ENCODE results near the gene AKT3. TPM values are rescaled to one million over a fixed set of nuclear protein-coding genes. Genes with fewer than 3 reads are reported as not detected.

The AKT3 gene
- total RNA-seq, 1 donor from 2014 or later: 107 TPM

DNA sequence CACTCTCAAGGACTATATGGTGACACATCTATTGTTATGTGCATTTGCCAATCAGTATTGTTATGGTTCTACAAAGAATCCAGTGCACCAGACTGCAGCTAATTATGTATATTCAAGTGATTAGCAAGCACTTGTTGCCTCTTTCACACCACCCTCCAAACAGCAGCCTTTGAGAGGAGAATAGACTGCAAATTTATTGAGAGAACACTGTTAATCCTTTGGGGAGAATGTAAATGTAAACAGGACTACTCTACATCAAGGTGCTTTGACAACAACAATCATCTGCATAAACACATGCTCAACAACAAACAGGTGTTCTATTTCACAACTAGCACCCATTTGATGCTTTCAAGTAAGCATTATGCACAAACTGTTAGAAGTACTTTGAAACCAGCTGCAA lies 117.4 kb downstream of the AKT3 start:
- H3K9me3 Mint-ChIP-seq (ENCODE audit: unreplicated experiment): no peaks in the 10 kb centered on the region
- H3K27me3 Mint-ChIP-seq (ENCODE audit: unreplicated experiment): no peaks in the 10 kb centered on the region
- no peak overlapping the region for H3K27ac Mint-ChIP-seq (ENCODE audit: unreplicated experiment)
- peaks cover 7% of the 10 kb centered on the region for H3K36me3 Mint-ChIP-seq (ENCODE audit: unreplicated experiment)
- H3K4me3 Mint-ChIP-seq (ENCODE audit: unreplicated experiment): no peak overlapping the region
- DNase-seq (ENCODE audit: extremely low spot score, unreplicated experiment): no peak
- TF ChIP-seq, protein P1, sequence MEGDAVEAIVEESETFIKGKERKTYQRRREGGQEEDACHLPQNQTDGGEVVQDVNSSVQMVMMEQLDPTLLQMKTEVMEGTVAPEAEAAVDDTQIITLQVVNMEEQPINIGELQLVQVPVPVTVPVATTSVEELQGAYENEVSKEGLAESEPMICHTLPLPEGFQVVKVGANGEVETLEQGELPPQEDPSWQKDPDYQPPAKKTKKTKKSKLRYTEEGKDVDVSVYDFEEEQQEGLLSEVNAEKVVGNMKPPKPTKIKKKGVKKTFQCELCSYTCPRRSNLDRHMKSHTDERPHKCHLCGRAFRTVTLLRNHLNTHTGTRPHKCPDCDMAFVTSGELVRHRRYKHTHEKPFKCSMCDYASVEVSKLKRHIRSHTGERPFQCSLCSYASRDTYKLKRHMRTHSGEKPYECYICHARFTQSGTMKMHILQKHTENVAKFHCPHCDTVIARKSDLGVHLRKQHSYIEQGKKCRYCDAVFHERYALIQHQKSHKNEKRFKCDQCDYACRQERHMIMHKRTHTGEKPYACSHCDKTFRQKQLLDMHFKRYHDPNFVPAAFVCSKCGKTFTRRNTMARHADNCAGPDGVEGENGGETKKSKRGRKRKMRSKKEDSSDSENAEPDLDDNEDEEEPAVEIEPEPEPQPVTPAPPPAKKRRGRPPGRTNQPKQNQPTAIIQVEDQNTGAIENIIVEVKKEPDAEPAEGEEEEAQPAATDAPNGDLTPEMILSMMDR (IDR thresholded peaks at IDR 0.05): no peak
- peaks cover 11% of the 10 kb centered on the region for H3K4me1 Mint-ChIP-seq (ENCODE audit: unreplicated experiment)

DNA sequence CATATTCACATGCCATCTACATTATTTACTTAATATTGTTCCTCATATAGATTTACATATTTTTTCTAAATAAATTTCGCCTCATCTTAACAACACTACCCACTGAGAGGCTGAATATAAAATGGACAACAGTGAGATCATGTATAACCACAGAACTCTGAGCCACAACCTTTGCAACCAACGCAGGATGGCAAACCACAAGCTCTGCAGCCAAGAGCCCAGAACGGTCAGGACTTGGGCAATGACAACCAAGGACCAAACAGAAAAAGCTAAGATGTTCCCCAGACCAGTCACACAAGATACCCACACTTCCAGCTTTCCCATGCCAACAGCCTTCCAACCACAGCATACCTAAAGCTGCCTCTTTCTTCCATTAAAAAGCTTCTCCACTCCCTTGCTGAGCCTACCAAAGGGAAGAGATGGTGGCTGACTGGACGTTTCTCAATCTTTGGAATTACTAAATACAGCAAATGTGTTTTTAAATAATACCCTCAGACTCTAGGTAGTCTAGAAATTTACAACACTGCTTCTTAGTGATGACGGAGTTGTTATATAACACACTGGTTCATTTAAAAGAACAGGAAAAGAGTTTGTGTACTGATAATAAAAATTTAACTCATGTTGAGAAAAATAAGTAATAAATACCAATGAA lies 117.9 kb downstream of the AKT3 start:
- Mint-ChIP-seq H3K36me3 (ENCODE audit: unreplicated experiment) (peaks cover 7% of the 10 kb centered on the region), H3K27ac (ENCODE audit: unreplicated experiment) (no peak overlapping the region), H3K27me3 (ENCODE audit: unreplicated experiment) (no peaks in the 10 kb centered on the region), H3K9me3 (ENCODE audit: unreplicated experiment) (no peaks in the 10 kb centered on the region), H3K4me1 (ENCODE audit: unreplicated experiment) (peaks cover 10% of the 10 kb centered on the region), H3K4me3 (ENCODE audit: unreplicated experiment) (no peak overlapping the region)
- TF ChIP-seq, protein P1 (IDR thresholded peaks at IDR 0.05): no peak
- no peak for DNase-seq (ENCODE audit: extremely low spot score, unreplicated experiment)

DNA sequence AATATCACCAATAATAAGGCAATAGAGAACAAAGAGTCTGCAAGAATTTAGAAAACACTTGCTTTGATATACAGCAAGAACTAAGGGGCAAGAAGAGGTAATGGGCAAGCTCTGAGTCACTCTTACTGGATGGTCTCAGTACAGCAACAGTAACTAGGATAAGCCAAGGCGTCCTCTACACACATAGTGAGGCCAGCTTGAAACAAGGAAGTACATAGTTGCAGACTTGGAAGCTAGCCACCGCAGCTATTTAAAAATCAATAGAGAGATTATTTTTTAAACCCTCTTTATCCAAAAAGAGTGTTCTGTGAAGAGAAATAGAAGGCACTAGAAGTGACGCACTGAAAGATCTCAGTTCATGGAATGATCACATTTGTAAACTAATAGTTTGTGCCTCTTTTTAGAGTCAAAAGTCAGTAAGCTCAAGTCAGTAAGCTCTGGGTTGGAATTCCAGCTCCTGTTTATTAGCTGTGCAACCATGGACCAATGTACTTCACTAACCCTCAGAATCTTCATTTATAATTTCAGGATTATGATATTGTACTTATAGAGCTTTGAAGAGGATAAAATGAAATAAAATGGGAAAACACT lies 118.6 kb downstream of the AKT3 start:
- H3K9me3 Mint-ChIP-seq (ENCODE audit: unreplicated experiment): no peaks in the 10 kb centered on the region
- no peak overlapping the region for H3K27ac Mint-ChIP-seq (ENCODE audit: unreplicated experiment)
- H3K36me3 Mint-ChIP-seq (ENCODE audit: unreplicated experiment): peaks cover 7% of the 10 kb centered on the region
- no peak overlapping the region for H3K4me3 Mint-ChIP-seq (ENCODE audit: unreplicated experiment)
- DNase-seq (ENCODE audit: extremely low spot score, unreplicated experiment): no peak
- TF ChIP-seq, protein P1 (IDR thresholded peaks at IDR 0.05): no peak
- H3K27me3 Mint-ChIP-seq (ENCODE audit: unreplicated experiment): no peaks in the 10 kb centered on the region
- H3K4me1 Mint-ChIP-seq (ENCODE audit: unreplicated experiment): peaks cover 10% of the 10 kb centered on the region

DNA sequence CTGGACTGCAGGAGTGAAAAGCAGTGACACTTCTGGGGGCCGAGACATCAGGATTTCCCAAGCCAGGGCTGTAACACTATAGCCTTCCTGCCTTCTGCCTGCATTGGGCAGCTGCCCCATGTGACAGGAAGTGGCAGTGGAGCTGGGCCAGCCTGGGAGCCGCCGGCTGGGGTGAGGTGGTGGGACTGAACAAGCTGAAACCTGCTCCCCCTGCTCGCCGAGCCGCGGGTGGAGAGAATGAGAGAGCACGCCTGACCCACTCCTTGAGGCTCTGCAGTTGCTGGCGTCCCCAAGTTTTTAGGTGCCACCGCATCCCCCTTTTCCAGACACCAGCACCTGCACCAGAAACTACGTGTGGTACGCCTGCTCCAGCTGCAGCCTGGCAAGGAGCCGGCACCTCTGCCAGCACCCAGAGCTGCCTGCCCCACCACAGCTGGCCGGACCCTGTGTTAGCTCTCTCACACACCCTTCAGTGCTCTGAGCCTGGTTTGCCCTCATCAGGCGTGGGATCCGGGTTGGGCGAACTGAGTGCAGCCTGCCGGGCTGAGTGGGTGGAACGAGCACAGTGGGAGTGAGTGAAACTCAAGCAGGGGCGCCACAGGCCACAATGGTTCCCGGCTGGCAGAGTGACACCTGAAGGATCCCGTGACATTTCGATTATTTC lies 119.4 kb downstream of the AKT3 start:
- no peak for DNase-seq (ENCODE audit: extremely low spot score, unreplicated experiment)
- no peak overlapping the region for H3K27ac Mint-ChIP-seq (ENCODE audit: unreplicated experiment)
- no peak overlapping the region for H3K4me3 Mint-ChIP-seq (ENCODE audit: unreplicated experiment)
- no peaks in the 10 kb centered on the region for H3K27me3 Mint-ChIP-seq (ENCODE audit: unreplicated experiment)
- TF ChIP-seq, protein P1 (IDR thresholded peaks at IDR 0.05): no peak
- peaks cover 7% of the 10 kb centered on the region for H3K36me3 Mint-ChIP-seq (ENCODE audit: unreplicated experiment)
- no peaks in the 10 kb centered on the region for H3K9me3 Mint-ChIP-seq (ENCODE audit: unreplicated experiment)
- peaks cover 14% of the 10 kb centered on the region for H3K4me1 Mint-ChIP-seq (ENCODE audit: unreplicated experiment)

DNA sequence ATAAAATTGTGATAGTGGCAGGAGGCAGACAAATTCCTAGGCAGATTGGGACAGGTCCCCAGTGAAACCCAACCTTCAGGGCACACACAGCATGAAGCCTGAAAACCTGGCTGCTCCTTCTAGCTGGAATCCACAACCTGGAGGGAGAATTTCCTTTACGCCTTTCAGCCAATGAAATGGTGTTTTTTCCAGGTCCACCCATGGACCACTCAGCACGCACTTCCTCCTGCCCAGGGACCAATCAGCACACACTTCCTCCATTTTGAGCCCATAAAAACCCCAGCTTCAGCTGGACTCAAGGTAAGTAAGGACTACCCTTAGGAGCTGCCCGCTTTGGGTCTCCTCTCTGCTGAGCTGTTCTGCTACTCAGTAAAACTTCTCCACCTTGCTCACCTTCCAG lies 120.1 kb downstream of the AKT3 start:
- H3K27me3 Mint-ChIP-seq (ENCODE audit: unreplicated experiment): no peaks in the 10 kb centered on the region
- peaks cover 7% of the 10 kb centered on the region for H3K36me3 Mint-ChIP-seq (ENCODE audit: unreplicated experiment)
- no peak overlapping the region for H3K4me3 Mint-ChIP-seq (ENCODE audit: unreplicated experiment)
- no peaks in the 10 kb centered on the region for H3K9me3 Mint-ChIP-seq (ENCODE audit: unreplicated experiment)
- no peak for DNase-seq (ENCODE audit: extremely low spot score, unreplicated experiment)
- peaks cover 15% of the 10 kb centered on the region for H3K4me1 Mint-ChIP-seq (ENCODE audit: unreplicated experiment)
- no peak overlapping the region for H3K27ac Mint-ChIP-seq (ENCODE audit: unreplicated experiment)
- TF ChIP-seq, protein P1 (IDR thresholded peaks at IDR 0.05): no peak
